ENCODE data around the gene SOS1. TPM values are rescaled to one million over a fixed set of nuclear protein-coding genes. Genes with fewer than 3 reads are reported as not detected.

Gene SOS1
- polyA plus RNA-seq, 1 of the 3 experiments (the other 2 are of a cell fraction): 12.8 TPM

GRCh38 chr2:38982498-38982897 is 138.4 kb downstream of the SOS1 start:
- H3K4me2 ChIP-seq: no peak overlapping the region
- H3K9me3 ChIP-seq: no peaks in the 10 kb centered on the region
- H3K36me3 ChIP-seq (replicated peaks in 1 of 2; ENCODE audit: control insufficient read depth in 1 of 2, insufficient read depth in 2 of 2, low read length in 1 of 2): peaks cover 39 to 64% of the 10 kb centered on the region in 2 experiments
- no peak overlapping the region for H3K9ac ChIP-seq
- CTCF ChIA-PET: interaction anchor here (0.7 to 1.8 kb wide), 3 partner anchors 12 to 35 kb away, joined by 3 to 11 read pairs (median 3); no protein-coding TSS in a partner anchor
- H2AFZ ChIP-seq (ENCODE audit: low read depth): no peak overlapping the region
- TF ChIP-seq ZBTB33 (IDR thresholded peaks at IDR 0.05; ENCODE audit: borderline replicate concordance, low read depth) (no peak), TEAD4 (IDR thresholded peaks at IDR 0.05; ENCODE audit: borderline replicate concordance, insufficient read depth) (no peak), NFIC (IDR thresholded peaks at IDR 0.05; ENCODE audit: borderline replicate concordance) (no peak), CHD2 (IDR thresholded peaks at IDR 0.05; ENCODE audit: low read length, partially characterized antibody) (no peak), FOXM1 (IDR thresholded peaks at IDR 0.05; ENCODE audit: low read depth) (no peak), TCF12 (IDR thresholded peaks at IDR 0.05) (no peak), FOSL2 (IDR thresholded peaks at IDR 0.05; ENCODE audit: borderline replicate concordance, low read depth) (no peak), YY1 (IDR thresholded peaks at IDR 0.05; ENCODE audit: low read depth) (no peak), JUND (IDR thresholded peaks at IDR 0.05) (no peak), USF1 (IDR thresholded peaks at IDR 0.05; ENCODE audit: borderline replicate concordance, low read depth) (no peak), SIN3A (IDR thresholded peaks at IDR 0.05; ENCODE audit: borderline replicate concordance, low read depth, low read length) (no peak), MEF2A (IDR thresholded peaks at IDR 0.05; ENCODE audit: borderline replicate concordance, low read depth) (no peak)
- POLR2A ChIA-PET: no interaction called here
- H3F3A ChIP-seq (replicated peaks; ENCODE audit: insufficient read depth): no peaks in the 10 kb centered on the region
- no peaks in the 10 kb centered on the region for H3K27me3 ChIP-seq (ENCODE audit: insufficient read depth)
- no peaks in the 10 kb centered on the region for H3K79me2 ChIP-seq (ENCODE audit: insufficient read depth)
- no peak overlapping the region for H3K4me3 ChIP-seq (ENCODE audit: low read depth in 2 of 2, low read length in 1 of 2)
- H3K27ac ChIP-seq (ENCODE audit: low read depth in 2 of 2, low read length in 1 of 2): no peak overlapping the region
- no peaks in the 10 kb centered on the region; a peak in 2 of 4 replicates for H3K4me1 ChIP-seq (ENCODE audit: control insufficient read depth in 1 of 2, insufficient read depth in 2 of 2, low read depth in 1 of 2, low read length in 1 of 2)
- H4K20me1 ChIP-seq (ENCODE audit: insufficient read depth): no peaks in the 10 kb centered on the region
- no peak for DNase-seq
- 95% methylated on average over 1 of the region's 1 CpG for WGBS (ENCODE audit: low lambda C conversion rate)
- no peaks in the 10 kb centered on the region for H3K9me2 ChIP-seq

DNA sequence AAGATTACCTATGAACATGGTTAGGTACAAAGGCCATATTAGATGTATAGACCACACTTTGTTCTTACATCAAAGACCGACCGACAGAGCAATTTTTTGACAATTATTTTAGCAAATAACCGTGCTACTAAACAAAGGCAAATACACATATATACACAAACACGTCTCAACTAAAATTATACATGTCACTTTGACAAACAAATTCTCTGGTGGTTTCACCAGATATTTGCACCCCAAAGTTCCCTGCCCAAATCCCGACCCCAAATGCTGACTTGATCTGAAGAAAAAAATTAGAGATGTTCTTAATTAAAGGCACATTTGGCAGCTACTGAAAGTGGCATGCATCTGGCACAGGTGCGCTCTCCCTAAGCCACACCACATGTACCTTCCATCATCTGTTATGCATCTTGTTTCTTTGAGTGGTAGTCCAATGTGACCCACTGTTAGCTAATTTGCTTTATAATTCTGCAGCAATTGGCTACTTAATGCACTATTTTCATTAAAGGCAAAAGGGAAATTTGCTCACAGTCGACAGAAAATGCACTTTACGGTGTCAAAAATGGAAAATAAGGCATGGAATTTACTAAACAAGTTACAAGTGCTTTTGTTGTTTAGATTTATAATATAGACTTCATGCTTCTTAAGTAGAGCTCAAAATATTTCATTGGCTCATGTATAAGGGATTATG is 139.0 kb downstream of the SOS1 start:
- DNase-seq: no peak
- Histone ChIP-seq H3K27ac (ENCODE audit: low read depth in 2 of 2, low read length in 1 of 2) (no peak overlapping the region), H3K4me1 (ENCODE audit: control insufficient read depth in 1 of 2, insufficient read depth in 2 of 2, low read depth in 1 of 2, low read length in 1 of 2) (no peaks in the 10 kb centered on the region; a peak in 2 of 4 replicates), H3K9ac (no peak overlapping the region), H3K27me3 (ENCODE audit: insufficient read depth) (no peaks in the 10 kb centered on the region), H4K20me1 (ENCODE audit: insufficient read depth) (no peaks in the 10 kb centered on the region), H3K9me3 (no peaks in the 10 kb centered on the region), H3K4me2 (no peak overlapping the region), H3K4me3 (ENCODE audit: low read depth in 2 of 2, low read length in 1 of 2) (no peak overlapping the region), H2AFZ (ENCODE audit: low read depth) (no peak overlapping the region), H3F3A (replicated peaks; ENCODE audit: insufficient read depth) (no peaks in the 10 kb centered on the region), H3K36me3 (replicated peaks in 1 of 2; ENCODE audit: control insufficient read depth in 1 of 2, insufficient read depth in 2 of 2, low read length in 1 of 2) (peaks cover 36 to 60% of the 10 kb centered on the region in 2 experiments), H3K9me2 (no peaks in the 10 kb centered on the region), H3K79me2 (ENCODE audit: insufficient read depth) (no peaks in the 10 kb centered on the region)
- POLR2A ChIA-PET: no interaction called here
- TF ChIP-seq FOXJ3 (CRISPR knock-in tag; IDR thresholded peaks at IDR 0.05): no peak
- no peak for TF ChIP-seq EZH2phosphoT487 (IDR thresholded peaks at IDR 0.05; ENCODE audit: borderline replicate concordance, low read depth)
- TF ChIP-seq JUND (IDR thresholded peaks at IDR 0.05): no peak
- no peak for TF ChIP-seq FOXM1 (IDR thresholded peaks at IDR 0.05; ENCODE audit: low read depth)
- no peak for TF ChIP-seq MEF2A (IDR thresholded peaks at IDR 0.05; ENCODE audit: borderline replicate concordance, low read depth)
- TF ChIP-seq SMC3 (IDR thresholded peaks at IDR 0.05; ENCODE audit: low read depth, low read length): no peak
- no peak for TF ChIP-seq GABPA (IDR thresholded peaks at IDR 0.05; ENCODE audit: low read depth)
- no peak for TF ChIP-seq CTCF (IDR thresholded peaks at IDR 0.05)
- TF ChIP-seq, protein P1, sequence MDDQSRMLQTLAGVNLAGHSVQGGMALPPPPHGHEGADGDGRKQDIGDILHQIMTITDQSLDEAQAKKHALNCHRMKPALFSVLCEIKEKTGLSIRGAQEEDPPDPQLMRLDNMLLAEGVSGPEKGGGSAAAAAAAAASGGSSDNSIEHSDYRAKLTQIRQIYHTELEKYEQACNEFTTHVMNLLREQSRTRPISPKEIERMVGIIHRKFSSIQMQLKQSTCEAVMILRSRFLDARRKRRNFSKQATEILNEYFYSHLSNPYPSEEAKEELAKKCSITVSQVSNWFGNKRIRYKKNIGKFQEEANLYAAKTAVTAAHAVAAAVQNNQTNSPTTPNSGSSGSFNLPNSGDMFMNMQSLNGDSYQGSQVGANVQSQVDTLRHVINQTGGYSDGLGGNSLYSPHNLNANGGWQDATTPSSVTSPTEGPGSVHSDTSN (IDR thresholded peaks at IDR 0.05): no peak
- TF ChIP-seq USF2 (IDR thresholded peaks at IDR 0.05; ENCODE audit: borderline replicate concordance, low read depth, low read length): no peak
- no peak for TF ChIP-seq TCF12 (IDR thresholded peaks at IDR 0.05)
- no peak for TF ChIP-seq CHD2 (IDR thresholded peaks at IDR 0.05; ENCODE audit: low read length, partially characterized antibody)
- CTCF ChIA-PET: interaction anchor here (0.7 to 1.8 kb wide), 5 partner anchors 11 to 248 kb away, joined by 3 to 11 read pairs (median 3); no protein-coding TSS in a partner anchor
- WGBS (ENCODE audit: low lambda C conversion rate): 98% methylated on average over 8 of the region's 8 CpGs
